Keratinocyte (primary cell): ENCODE measurements around the gene MFSD12. TPM values are rescaled to one million over a fixed set of nuclear protein-coding genes. Genes with fewer than 3 reads are reported as not detected.

Experiments used
- DNase-seq: peaks from one replicate; pipeline ENCODE4 v3.0.0-alpha.2; 2011; ENCODE audit warnings: low read depth, missing footprints, low spot score
- FAIRE-seq: peaks from 2 replicates; lab custom pipeline; 2011; peaks lifted over from hg19 to GRCh38; lab: Jason Lieb, UNC
- H2AFZ ChIP-seq: 2 replicates; pipeline ENCODE4 v1.6.0; 2012; ENCODE audit warnings: low read length, control low read depth, inconsistent platforms; ENCODE audit not compliant: control insufficient read depth
- H3K27ac ChIP-seq: 2 replicates; pipeline ENCODE4 v1.5.1; 2011; ENCODE audit warnings: low read length; ENCODE audit not compliant: control insufficient read depth, insufficient read depth
- H3K27me3 ChIP-seq: 3 replicates; pipeline ENCODE4 v1.6.0; 2011; ENCODE audit warnings: low read length; ENCODE audit not compliant: control insufficient read depth, insufficient read depth; ENCODE audit errors: extremely low read depth
- H3K36me3 ChIP-seq, 2 experiments: 2 replicates in 1 of 2; 3 replicates in 1 of 2; pipeline ENCODE4 v1.5.1; 2011; ENCODE audit warnings: low read length in 2 of 2, mild to moderate bottlenecking in 1 of 2; ENCODE audit not compliant: control insufficient read depth in 2 of 2, insufficient read depth in 2 of 2; ENCODE audit errors: extremely low read depth in 1 of 2
- H3K4me1 ChIP-seq: 3 replicates; pipeline ENCODE4 v1.5.1; 2011; ENCODE audit warnings: low read length; ENCODE audit not compliant: control insufficient read depth, insufficient read depth; ENCODE audit errors: extremely low read depth
- H3K4me2 ChIP-seq: 3 replicates; pipeline ENCODE4 v1.6.0; 2011; ENCODE audit warnings: low read depth, low read length; ENCODE audit not compliant: control insufficient read depth, insufficient read depth; ENCODE audit errors: extremely low read depth
- H3K4me3 ChIP-seq, 3 experiments: fragments of 200-600 bp in 1 of 3; sonication (generic) in 1 of 3; 2 replicates in 2 of 3; 3 replicates in 1 of 3; pipeline ENCODE4 v1.5.1; 2011 to 2016; ENCODE audit warnings: low read length in 3 of 3, mild to moderate bottlenecking in 3 of 3, control low read depth in 2 of 3, inconsistent platforms in 1 of 3, low read depth in 1 of 3, mixed read lengths in 1 of 3, mixed run types in 1 of 3, moderate library complexity in 1 of 3; ENCODE audit not compliant: control insufficient read depth in 2 of 3, insufficient read depth in 2 of 3; ENCODE audit errors: extremely low read depth in 1 of 3
- H3K79me2 ChIP-seq: 2 replicates; pipeline ENCODE4 v1.6.0; 2012; ENCODE audit warnings: low read length; ENCODE audit not compliant: control insufficient read depth, insufficient read depth
- H3K9ac ChIP-seq: 3 replicates; pipeline ENCODE4 v1.6.0; 2011; ENCODE audit warnings: low read length; ENCODE audit not compliant: control insufficient read depth, insufficient read depth; ENCODE audit errors: extremely low read depth
- H3K9me1 ChIP-seq: 3 replicates; pipeline ENCODE4 v1.6.0; 2011; ENCODE audit warnings: low read length; ENCODE audit not compliant: control insufficient read depth, insufficient read depth; ENCODE audit errors: extremely low read depth
- H3K9me3 ChIP-seq: 2 replicates; pipeline ENCODE4 v1.5.1; 2012; ENCODE audit warnings: low read depth, low read length; ENCODE audit not compliant: control insufficient read depth
- H4K20me1 ChIP-seq: 3 replicates; pipeline ENCODE4 v1.6.0; 2011; ENCODE audit warnings: low read length; ENCODE audit not compliant: control insufficient read depth, insufficient read depth; ENCODE audit errors: extremely low read depth
- EZH2 ChIP-seq: IDR thresholded peaks from one replicate; pipeline ENCODE4 v1.6.1; 2012; ENCODE audit warnings: inconsistent platforms, mild to moderate bottlenecking, low read length, moderate library complexity
- dilution Hi-C: fragments of 300-500 bp; cut with MboI; formaldehyde crosslinking; loops from one replicate; pipeline ENCODE4 v1.7.0; 2020; ENCODE audit warnings: low sequenced_read_pairs; ENCODE audit not compliant: extremely low pct_ligation_motif_present
- polyA plus RNA-seq, 5 experiments: library from polyadenylated mRNA; depleted of rRNA in 3 of 5; stranded (reverse) in 3 of 5; stranded (forward) in 1 of 5; unstranded in 1 of 5; fragments of >200 nt; gene quantifications; 1 replicate in 1 of 5; 2 replicates in 3 of 5; 3 replicates in 1 of 5; pipeline versions ENCODE4 v1.2.1 to v1.2.3, GENCODE V29; 2011 to 2012; ENCODE audit warnings: missing spikeins in 2 of 5, low read depth in 1 of 5, low replicate concordance in 1 of 5
- TF ChIP-seq, protein P1 (sequence below), 3 experiments: IDR thresholded peaks in 1 of 3; conservative IDR thresholded peaks in 1 of 3; optimal IDR thresholded peaks in 1 of 3; 2 replicates in 2 of 3; 3 replicates in 1 of 3; pipeline versions ENCODE3 to v1.5.1; 2011; ENCODE audit warnings: low read length in 3 of 3, mild to moderate bottlenecking in 3 of 3, moderate library complexity in 2 of 3, control low read depth in 1 of 3, inconsistent platforms in 1 of 3; ENCODE audit not compliant: insufficient read depth in 2 of 3; ENCODE audit errors: extremely low read depth in 1 of 3

MFSD12 gene
- polyA plus RNA-seq, 1 donor (not counting 4 experiments of a cell fraction or from before 2014, with no cell fraction given): 30.0 TPM

DNA sequence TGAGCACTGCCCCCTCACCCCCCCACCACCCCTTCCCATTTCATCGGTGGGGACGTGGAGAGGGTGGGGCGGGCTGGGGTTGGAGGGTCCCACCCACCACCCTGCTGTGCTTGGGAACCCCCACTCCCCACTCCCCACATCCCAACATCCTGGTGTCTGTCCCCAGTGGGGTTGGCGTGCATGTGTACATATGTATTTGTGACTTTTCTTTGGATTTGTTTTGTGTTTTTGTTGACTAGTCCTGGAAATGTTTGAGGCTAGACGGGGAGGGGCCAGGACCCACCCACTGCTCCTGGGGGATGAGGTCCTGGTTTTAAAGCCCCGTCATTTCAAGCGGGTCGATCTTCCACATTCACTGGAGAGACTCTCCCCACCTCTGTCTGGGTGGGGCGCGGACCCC lies 21.4 kb downstream of the MFSD12 start:
- Histone ChIP-seq H3K79me2 (no peaks in the 10 kb centered on the region), H3K4me2 (no peak overlapping the region), H3K27me3 (no peaks in the 10 kb centered on the region), H3K4me1 (no peaks in the 10 kb centered on the region), H3K9me1 (no peaks in the 10 kb centered on the region), H3K9me3 (no peaks in the 10 kb centered on the region), H2AFZ (no peak overlapping the region), H3K36me3 (peaks cover 11 to 24% of the 10 kb centered on the region in 2 experiments), H4K20me1 (peaks cover 2% of the 10 kb centered on the region), H3K27ac (no peak overlapping the region), H3K4me3 (no peak overlapping the region), H3K9ac (no peak overlapping the region)
- no peak for FAIRE-seq
- TF ChIP-seq, protein P1, sequence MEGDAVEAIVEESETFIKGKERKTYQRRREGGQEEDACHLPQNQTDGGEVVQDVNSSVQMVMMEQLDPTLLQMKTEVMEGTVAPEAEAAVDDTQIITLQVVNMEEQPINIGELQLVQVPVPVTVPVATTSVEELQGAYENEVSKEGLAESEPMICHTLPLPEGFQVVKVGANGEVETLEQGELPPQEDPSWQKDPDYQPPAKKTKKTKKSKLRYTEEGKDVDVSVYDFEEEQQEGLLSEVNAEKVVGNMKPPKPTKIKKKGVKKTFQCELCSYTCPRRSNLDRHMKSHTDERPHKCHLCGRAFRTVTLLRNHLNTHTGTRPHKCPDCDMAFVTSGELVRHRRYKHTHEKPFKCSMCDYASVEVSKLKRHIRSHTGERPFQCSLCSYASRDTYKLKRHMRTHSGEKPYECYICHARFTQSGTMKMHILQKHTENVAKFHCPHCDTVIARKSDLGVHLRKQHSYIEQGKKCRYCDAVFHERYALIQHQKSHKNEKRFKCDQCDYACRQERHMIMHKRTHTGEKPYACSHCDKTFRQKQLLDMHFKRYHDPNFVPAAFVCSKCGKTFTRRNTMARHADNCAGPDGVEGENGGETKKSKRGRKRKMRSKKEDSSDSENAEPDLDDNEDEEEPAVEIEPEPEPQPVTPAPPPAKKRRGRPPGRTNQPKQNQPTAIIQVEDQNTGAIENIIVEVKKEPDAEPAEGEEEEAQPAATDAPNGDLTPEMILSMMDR (optimal IDR thresholded peaks at IDR 0.05 in 1 of 3, IDR thresholded peaks at IDR 0.05 in 1 of 3, conservative IDR thresholded peaks at IDR 0.05 in 1 of 3; ENCODE audit: extremely low read depth in 1 of 3, insufficient read depth in 2 of 3, low read length in 3 of 3): no peak
- TF ChIP-seq EZH2: no peak
- no peak for DNase-seq
- dilution Hi-C loops: no loop called here

DNA sequence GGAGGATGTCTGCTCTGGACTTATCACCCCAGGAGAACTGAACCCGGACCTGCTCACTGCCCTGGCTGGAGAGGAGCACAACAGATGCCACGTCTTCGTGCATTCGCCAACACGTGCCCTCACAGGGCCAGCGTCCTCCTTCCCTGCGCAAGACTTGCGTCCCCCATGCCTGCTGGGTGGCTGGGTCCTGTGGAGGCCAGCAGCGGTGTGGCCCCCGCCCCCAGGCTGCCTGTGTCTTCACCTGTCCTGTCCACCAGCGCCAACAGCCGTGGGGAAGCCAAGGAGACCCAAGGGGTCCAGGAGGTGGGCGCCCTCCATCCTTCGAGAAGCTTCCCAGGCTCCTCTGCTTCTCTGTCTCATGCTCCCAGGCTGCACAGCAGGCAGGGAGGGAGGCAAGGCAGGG lies 21.8 kb downstream of the MFSD12 start:
- dilution Hi-C loops: no loop called here
- Histone ChIP-seq H2AFZ (no peak overlapping the region), H4K20me1 (peaks cover 2% of the 10 kb centered on the region), H3K79me2 (no peaks in the 10 kb centered on the region), H3K27ac (no peak overlapping the region), H3K4me1 (no peaks in the 10 kb centered on the region), H3K27me3 (no peaks in the 10 kb centered on the region), H3K9me1 (no peaks in the 10 kb centered on the region), H3K9me3 (no peaks in the 10 kb centered on the region), H3K4me2 (no peak overlapping the region), H3K4me3 (no peak overlapping the region), H3K9ac (no peak overlapping the region), H3K36me3 (peaks cover 11 to 25% of the 10 kb centered on the region in 2 experiments)
- TF ChIP-seq EZH2: no peak
- TF ChIP-seq, protein P1 (optimal IDR thresholded peaks at IDR 0.05 in 1 of 3, IDR thresholded peaks at IDR 0.05 in 1 of 3, conservative IDR thresholded peaks at IDR 0.05 in 1 of 3; ENCODE audit: extremely low read depth in 1 of 3, insufficient read depth in 2 of 3, low read length in 3 of 3): no peak
- DNase-seq: no peak
- no peak for FAIRE-seq
